ENCODE results near the gene APBA1. TPM values are rescaled to one million over a fixed set of nuclear protein-coding genes. Genes with fewer than 3 reads are reported as not detected.

Gene APBA1
- total RNA-seq, 1 donor from 2014 or later: 6.2 TPM

GRCh38 chr9:69620731-69621130 is 51.4 kb downstream of the APBA1 start:
- Histone ChIP-seq H3K4me3 (no peak overlapping the region), H3K4me1 (no peaks in the 10 kb centered on the region), H3K27me3 (no peaks in the 10 kb centered on the region), H3K36me3 (no peaks in the 10 kb centered on the region), H3K27ac (no peak overlapping the region), H3K9me3 (no peaks in the 10 kb centered on the region)
- no peak for ATAC-seq
- TF ChIP-seq, protein P1, sequence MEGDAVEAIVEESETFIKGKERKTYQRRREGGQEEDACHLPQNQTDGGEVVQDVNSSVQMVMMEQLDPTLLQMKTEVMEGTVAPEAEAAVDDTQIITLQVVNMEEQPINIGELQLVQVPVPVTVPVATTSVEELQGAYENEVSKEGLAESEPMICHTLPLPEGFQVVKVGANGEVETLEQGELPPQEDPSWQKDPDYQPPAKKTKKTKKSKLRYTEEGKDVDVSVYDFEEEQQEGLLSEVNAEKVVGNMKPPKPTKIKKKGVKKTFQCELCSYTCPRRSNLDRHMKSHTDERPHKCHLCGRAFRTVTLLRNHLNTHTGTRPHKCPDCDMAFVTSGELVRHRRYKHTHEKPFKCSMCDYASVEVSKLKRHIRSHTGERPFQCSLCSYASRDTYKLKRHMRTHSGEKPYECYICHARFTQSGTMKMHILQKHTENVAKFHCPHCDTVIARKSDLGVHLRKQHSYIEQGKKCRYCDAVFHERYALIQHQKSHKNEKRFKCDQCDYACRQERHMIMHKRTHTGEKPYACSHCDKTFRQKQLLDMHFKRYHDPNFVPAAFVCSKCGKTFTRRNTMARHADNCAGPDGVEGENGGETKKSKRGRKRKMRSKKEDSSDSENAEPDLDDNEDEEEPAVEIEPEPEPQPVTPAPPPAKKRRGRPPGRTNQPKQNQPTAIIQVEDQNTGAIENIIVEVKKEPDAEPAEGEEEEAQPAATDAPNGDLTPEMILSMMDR (IDR thresholded peaks at IDR 0.05): no peak
- no peak for DNase-seq
- intact Hi-C loops (cut with DNase I): no loop called here

DNA sequence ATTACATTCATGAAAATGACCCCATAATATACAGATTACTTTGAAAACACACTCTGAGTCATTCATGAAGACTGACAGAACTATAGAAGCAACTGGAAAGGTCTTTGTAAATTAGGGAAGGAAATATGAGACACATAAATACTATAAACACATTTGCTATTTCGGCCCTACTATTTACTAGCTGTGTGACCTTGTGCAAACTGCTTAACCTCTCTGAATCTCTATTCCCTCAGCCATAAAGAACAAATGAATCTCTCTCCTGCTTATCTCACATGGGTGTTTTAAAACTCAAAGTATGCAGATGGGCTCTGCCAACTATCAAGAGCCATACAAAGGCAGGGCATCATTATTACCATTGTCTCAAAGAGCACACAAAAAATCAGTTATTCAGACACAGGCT is 52.9 kb downstream of the APBA1 start:
- DNase-seq (no peak), ATAC-seq (no peak)
- Histone ChIP-seq H3K4me3 (no peak overlapping the region), H3K36me3 (no peaks in the 10 kb centered on the region), H3K27ac (no peak overlapping the region), H3K4me1 (no peaks in the 10 kb centered on the region), H3K27me3 (no peaks in the 10 kb centered on the region), H3K9me3 (no peaks in the 10 kb centered on the region)
- intact Hi-C loops (cut with DNase I): no loop called here
- TF ChIP-seq, protein P1 (IDR thresholded peaks at IDR 0.05): no peak

- ATAC-seq: no peak
- no peak for DNase-seq
- TF ChIP-seq, protein P1 (IDR thresholded peaks at IDR 0.05): no peak
- Histone ChIP-seq H3K4me3 (no peak overlapping the region), H3K27ac (no peak overlapping the region), H3K27me3 (no peaks in the 10 kb centered on the region), H3K9me3 (no peaks in the 10 kb centered on the region), H3K36me3 (no peaks in the 10 kb centered on the region), H3K4me1 (no peaks in the 10 kb centered on the region)
- intact Hi-C loops (cut with DNase I): no loop called here
These were observed 55.2 kb downstream of the APBA1 start for GRCh38 chr9:69617006-69617405.

GRCh38 chr9:69615880-69616279 is 56.3 kb downstream of the APBA1 start:
- DNase-seq: no peak
- no peak overlapping the region for H3K27ac ChIP-seq
- H3K4me3 ChIP-seq: no peak overlapping the region
- intact Hi-C loops (cut with DNase I): no loop called here
- no peaks in the 10 kb centered on the region for H3K36me3 ChIP-seq
- ATAC-seq: no peak
- no peaks in the 10 kb centered on the region for H3K27me3 ChIP-seq
- no peaks in the 10 kb centered on the region for H3K4me1 ChIP-seq
- TF ChIP-seq, protein P1 (IDR thresholded peaks at IDR 0.05): no peak
- no peaks in the 10 kb centered on the region for H3K9me3 ChIP-seq

DNA sequence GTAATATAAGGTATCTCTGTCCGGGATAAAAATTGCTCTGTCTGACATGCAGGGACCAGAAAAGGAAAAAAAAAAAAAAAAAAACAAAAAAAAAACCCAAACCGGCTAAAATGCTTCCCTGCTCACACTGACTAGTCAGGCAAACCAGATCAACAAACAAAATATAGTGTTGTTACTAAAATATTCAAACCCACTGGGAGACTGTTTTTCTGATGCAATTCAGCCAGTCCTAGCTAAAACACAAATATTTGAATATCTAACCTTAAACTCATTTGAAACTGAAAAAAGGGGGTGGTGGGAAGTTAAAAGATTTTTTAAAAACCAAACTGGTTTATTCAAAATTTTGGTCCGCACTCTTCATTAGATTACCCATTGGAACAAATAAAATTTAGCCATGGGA is 61.0 kb downstream of the APBA1 start:
- H3K9me3 ChIP-seq: no peaks in the 10 kb centered on the region
- no peak overlapping the region for H3K27ac ChIP-seq
- intact Hi-C loops (cut with DNase I): no loop called here
- ATAC-seq: no peak
- H3K36me3 ChIP-seq: no peaks in the 10 kb centered on the region
- H3K27me3 ChIP-seq: no peaks in the 10 kb centered on the region
- H3K4me3 ChIP-seq: no peak overlapping the region
- no peaks in the 10 kb centered on the region for H3K4me1 ChIP-seq
- DNase-seq: no peak
- TF ChIP-seq, protein P1 (IDR thresholded peaks at IDR 0.05): no peak

DNA sequence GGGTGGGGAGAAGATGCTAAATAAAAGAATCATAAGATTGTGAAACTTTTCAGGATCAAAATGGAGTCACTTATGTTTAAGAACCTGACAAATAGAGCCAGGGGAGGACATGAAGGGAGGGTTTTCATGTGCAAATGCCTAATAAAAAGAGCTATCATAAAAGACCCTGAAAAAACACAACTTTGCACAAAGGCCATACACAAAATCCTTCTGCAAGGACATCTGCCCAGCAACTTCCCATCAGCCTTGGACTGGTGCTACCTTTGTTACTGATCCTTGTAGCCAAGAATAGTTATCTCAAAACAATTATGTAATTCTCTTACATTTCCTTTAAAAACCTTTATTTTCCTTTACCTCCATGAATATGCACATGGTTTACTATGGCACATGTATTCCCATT is 63.0 kb downstream of the APBA1 start:
- no peaks in the 10 kb centered on the region for H3K9me3 ChIP-seq
- ATAC-seq (no peak), DNase-seq (no peak)
- TF ChIP-seq, protein P1 (IDR thresholded peaks at IDR 0.05): no peak
- H3K36me3 ChIP-seq: no peaks in the 10 kb centered on the region
- H3K4me3 ChIP-seq: no peak overlapping the region
- no peaks in the 10 kb centered on the region for H3K4me1 ChIP-seq
- H3K27me3 ChIP-seq: no peaks in the 10 kb centered on the region
- intact Hi-C loops (cut with DNase I): no loop called here
- no peak overlapping the region for H3K27ac ChIP-seq
